MV-4-11 (cell line): Measurements from ENCODE around the gene MAST4.

Experiments
- DNase-seq: peaks from one replicate; lab custom pipeline; 2025; lab: John Stamatoyannopoulos, UW

The MAST4 gene

GRCh38 chr5:66992547-66992946, 396.4 kb downstream of the MAST4 start:
- DNase-seq, result peak; percentile 75

- DNase-seq, result no peak
Measured at GRCh38 chr5:66993448-66993847, 397.3 kb downstream of the MAST4 start.

DNA sequence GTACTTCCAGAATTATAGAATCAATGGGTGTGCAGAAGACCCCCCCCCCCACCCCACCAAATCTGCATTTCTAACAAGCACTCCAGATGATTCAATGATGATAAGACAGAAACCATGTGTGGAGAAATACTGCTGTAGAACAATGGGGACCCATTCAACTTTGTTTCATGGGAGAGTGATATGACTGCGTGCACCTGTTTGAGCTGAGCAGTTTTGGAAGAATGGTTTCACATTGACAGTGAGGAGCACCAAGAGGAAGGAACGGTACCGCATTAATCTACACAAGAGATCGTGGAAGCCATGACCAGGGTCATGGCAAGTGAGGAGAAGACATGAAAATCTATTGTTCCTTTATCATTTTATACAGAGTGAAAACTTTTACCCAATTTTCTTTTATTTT, 397.7 kb downstream of the MAST4 start:
- no peak for DNase-seq

DNA sequence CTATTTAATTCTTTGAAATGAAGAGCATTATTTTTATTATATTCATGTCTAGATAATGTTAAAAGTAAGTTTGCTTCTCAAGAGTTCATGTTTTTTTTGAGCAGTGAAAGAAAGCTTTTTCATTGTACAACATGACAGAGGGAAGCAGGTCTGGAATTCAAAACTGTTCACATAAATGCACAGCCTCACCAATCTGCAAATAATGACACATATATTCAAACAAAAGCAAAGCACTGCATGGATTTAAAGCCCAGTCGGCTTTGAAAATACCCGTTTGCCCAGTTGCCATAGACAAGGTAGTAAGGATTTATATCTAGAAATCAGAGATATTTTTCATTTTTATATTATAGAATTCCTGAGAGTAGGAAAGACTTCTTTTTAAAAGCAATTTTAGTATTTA, 398.6 kb downstream of the MAST4 start:
- DNase-seq, result no peak

DNA sequence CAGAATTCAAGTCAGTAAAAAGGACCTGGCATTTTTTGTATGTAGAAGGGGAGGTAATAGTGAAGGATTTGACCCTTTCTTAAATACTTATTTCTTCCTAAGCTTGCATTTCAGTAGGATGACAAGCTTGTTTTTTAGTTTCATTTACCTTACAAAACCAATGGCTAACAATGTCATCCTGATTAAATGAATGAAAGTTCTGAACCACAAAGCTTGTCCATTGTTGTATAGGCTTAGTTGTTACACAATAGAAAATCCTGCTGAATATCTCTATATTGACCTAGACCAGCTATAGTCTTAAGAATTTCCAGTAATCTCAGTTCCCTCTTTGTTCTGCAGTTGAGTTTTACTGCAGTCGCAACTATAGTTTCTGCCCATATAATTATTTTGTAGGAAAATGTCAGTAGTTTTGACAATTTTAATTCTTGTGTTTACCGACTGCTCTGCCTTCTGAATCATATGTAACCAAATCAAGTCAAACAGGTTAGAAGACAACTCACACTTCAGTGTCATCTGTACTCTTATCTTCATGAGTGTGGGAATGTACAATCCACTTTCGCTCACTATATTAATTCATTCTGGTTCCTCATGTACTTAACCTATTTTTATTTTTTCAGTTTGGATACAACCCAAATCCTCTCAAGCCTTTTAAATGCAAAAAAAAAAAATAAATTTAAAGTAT, 404.7 kb downstream of the MAST4 start:
- DNase-seq, result peak; percentile 68

DNA sequence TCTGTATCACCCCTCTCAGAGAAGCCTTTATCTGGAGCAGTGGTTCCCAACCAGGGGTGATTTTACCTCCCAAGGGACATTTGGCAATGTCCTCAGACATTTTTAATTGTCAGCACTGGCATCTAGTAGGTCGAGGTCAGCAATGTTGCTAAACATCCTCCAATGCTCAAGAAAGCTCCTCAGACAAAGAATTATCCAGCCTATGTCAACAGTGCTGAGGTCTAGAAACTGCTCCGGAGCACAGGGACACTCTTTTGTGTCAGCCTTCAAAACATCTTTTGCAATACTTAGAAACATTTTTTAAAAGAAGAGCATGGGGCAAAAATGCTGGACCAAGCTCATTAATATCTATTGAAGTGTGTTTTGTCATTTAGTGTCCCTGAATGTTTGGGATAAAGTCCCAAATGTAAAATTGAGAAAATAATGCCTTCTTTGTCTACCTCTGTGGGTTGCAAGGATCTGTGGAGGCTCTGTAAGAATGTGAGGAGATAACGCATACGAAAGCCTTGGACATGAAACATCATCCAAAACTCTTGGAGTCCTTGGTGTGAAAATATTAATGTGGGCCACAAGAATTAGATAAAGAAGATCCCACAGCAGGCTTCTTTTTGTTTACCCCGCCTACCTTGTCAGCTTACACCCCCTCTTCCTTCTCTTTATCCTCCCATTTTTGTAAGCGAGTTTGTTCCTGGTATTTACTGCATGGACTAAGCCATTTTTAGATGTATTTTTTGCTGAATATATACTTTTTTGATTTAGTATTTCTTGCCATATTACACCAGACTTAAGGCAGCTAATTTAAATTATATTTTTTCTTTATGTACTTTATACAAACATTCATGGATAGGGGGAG, 406.9 kb downstream of the MAST4 start:
- DNase-seq, result no peak

GRCh38 chr5:67003685-67003934, 407.4 kb downstream of the MAST4 start:
- DNase-seq, result no peak

GRCh38 chr5:67003935-67004729, 407.9 kb downstream of the MAST4 start:
- DNase-seq, result peak; percentile 1

DNA sequence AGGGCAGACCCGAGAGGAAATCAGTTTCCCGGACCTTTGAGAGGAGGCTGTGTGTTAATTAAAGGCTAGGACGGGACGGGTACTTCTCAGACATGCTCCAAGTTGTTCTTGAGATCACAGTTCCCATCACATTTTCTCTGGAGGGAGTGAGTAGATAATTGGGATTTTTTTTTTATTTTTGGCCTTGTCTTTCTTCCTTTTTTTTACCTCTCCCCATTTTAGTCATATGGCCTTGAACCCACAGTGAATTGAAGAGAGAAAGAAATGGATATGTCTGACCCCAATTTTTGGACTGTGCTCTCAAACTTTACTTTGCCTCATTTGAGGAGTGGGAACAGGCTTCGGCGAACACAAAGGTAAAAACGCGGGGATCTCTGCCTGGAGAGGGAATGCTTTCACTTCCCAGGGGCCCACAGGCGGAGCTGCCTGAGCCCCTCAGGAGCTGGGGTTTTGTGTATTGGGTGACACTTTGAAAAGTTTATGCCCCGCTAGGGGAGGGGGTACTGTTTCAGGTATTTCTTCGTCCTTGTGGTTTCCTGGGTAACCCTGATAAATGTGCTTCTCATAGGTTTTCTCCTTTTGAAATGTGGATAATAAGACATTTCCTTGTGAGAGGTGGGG, 408.6 kb downstream of the MAST4 start:
- no peak for DNase-seq

DNA sequence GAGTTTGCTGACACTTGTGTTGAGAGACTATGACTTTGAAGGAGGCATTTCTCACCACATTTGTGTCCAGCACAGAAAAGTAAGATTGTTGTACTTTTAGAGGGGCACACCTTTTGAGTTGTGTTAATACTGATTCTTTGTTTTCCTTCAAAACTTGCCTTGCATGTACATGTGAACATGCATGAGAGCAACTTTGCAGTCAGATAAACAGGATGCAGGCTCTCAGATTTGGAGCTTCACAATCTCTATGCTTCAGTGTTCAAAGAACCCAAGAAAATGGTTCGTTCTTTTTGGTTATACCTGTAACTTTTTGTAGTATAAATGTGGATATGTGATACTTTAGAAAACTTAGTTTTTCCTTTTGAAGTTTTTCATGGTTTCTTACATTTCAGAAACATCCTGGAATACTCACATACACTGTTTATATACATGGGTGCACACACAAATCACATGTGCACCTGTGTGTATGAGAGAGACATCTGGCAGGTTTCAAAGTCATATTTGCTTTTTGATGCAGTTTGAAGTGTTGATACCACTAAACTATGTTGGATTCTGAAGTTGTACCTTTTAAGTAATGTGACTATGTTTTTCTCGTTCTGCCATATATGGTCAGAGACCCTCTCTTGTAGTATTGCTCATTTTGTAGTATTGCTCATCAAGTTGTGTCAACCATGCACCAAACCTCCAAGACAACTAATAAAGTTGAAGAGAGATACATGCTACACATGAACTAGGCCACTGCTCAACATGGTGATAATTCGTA, 409.7 kb downstream of the MAST4 start:
- no peak for DNase-seq

- no peak for DNase-seq
Measured at GRCh38 chr5:67006500-67006848, 410.3 kb downstream of the MAST4 start.

- DNase-seq, result no peak
Measured at GRCh38 chr5:67009028-67009427, 412.8 kb downstream of the MAST4 start.

- DNase-seq, result no peak
Measured at GRCh38 chr5:67010684-67011409, 414.7 kb downstream of the MAST4 start.

GRCh38 chr5:67011422-67011821, 415.2 kb downstream of the MAST4 start:
- DNase-seq, result no peak

DNA sequence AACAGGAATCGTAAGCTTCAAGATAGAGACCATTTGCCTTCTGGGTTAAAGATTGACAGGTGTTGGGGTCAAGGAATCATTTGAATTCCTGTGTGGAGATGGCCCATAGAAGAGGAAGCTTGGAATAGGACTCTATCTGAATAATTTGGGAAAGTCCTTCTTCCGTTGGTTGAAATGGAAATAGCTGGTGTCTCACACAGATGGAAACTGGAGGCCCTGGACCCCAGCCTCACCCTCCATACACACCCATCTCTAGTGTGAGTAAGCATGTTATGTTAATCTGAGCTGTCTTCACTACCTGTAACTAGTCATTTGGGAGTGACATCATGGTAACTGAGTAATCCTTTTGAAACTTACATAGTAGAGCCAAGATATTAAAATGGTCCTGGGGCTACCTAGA, 416.0 kb downstream of the MAST4 start:
- no peak for DNase-seq

DNA sequence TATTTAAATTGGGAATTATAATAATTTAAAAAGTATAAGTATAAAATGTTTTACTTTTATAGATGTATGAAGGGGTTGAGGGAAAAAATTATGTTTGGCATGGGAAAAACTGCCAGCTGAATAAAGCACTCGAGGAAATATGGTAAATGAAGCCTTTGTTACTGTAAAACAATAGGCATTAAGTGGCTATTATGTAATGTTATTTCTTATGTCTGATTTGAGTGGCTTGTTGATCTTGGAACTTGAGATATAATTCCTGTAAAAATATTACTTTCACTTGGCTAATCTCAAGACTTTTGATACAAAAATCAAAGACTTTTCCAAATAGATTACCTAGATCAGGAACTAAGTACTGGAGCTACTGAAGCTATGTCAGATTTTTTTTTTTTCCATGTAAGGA, 417.5 kb downstream of the MAST4 start:
- DNase-seq, result no peak

DNA sequence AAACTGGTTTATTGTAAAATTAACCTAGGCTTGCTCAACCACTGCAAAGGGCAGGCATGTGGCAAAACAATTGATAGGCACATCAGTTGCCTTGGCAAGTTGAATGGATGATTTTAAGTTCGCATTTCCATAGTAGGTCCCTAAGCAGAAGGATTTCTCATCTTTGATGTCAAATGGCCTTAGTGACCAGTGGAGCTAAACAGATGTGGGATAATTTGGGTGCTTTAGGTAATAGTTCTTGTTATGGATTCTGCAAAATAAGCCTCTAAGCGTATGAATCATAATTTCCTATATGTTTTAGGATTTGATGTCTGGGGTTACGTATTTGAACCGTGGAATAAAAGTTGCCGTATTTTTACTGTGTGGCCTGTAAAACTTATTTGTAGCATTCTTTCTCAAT, 418.0 kb downstream of the MAST4 start:
- no peak for DNase-seq

- DNase-seq, result no peak
Measured at GRCh38 chr5:67014957-67015400, 418.8 kb downstream of the MAST4 start.

DNA sequence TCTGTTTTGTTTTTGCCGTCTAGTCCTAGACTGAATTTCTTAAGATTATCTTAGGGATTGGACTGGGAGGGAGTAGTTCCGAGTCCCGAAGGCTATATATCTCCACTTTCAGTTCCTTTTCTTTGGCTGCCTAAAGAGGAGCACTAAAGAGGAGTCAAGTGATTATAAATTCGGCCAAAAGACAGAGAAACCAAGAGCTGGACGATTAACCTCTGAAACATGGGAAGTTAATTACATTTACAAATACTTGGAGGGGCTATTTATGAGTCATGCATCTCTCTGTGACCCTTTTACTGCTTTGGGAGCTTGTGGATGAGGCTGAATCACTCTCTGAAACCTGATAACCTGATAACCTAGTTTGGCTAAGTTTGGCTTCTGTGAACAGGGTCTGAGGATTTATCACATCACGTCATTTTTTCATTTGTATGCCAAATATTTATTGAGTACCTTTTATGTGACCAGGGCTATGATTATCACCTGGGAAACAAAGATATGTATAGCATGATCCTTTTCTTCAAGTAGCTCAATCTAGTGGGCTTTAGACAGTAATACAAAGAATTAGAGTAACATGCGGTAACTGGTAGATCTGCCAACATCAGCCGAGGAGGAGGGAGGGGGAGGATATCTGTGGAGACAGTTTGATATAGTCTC, 419.5 kb downstream of the MAST4 start:
- peak; percentile 59 for DNase-seq

- peak; percentile 14 for DNase-seq
Measured at GRCh38 chr5:67019065-67019845, 423.1 kb downstream of the MAST4 start.
